ENCODE data around the gene SCYL2.
"Not testable (repeated sequence)": the region's sequence is repeated elsewhere in the genome, so short reads cannot be mapped to it uniquely, and the experiment has no call there.

Gene SCYL2

GRCh38 chr12:100266835-100267602 is at the start of gene SCYL2, which contains the start of gene DEPDC4:
Gene SCYL2 (plus strand): TSS chr12:100267177. CDS start chr12:100282971, 15,794 bp downstream.
Gene DEPDC4 (minus strand): TSS chr12:100267079. CDS start chr12:100267076, 3 bp downstream.
- peak; percentile 88 to 92 for DNase-seq

- DNase-seq: no peak
Observed at GRCh38 chr12:100219328-100220109, 47.5 kb upstream of the SCYL2 start.

- no peak for DNase-seq
Observed at GRCh38 chr12:100221523-100221922, 45.5 kb upstream of the SCYL2 start.

GRCh38 chr12:100222173-100222572 is 44.8 kb upstream of the SCYL2 start:
- not testable (repeated sequence) for DNase-seq

GRCh38 chr12:100225491-100225890 is 41.5 kb upstream of the SCYL2 start:
- no peak for DNase-seq

GRCh38 chr12:100229036-100229635 is 37.8 kb upstream of the SCYL2 start:
- DNase-seq: peak in 1 of 2 experiments; percentile 44

- DNase-seq: no peak
Observed at GRCh38 chr12:100229876-100230275, 37.1 kb upstream of the SCYL2 start.

GRCh38 chr12:100231873-100232272 is 35.1 kb upstream of the SCYL2 start:
- DNase-seq: not testable (repeated sequence)

GRCh38 chr12:100234166-100234565 is 32.8 kb upstream of the SCYL2 start:
- DNase-seq: no peak

GRCh38 chr12:100234591-100235304 is 32.2 kb upstream of the SCYL2 start:
- peak in 1 of 2 experiments; percentile 43 for DNase-seq

GRCh38 chr12:100238801-100239200 is 28.2 kb upstream of the SCYL2 start:
- DNase-seq: no peak

GRCh38 chr12:100239589-100239988 is 27.4 kb upstream of the SCYL2 start:
- DNase-seq: no peak

GRCh38 chr12:100243137-100243536 is 23.8 kb upstream of the SCYL2 start:
- no peak for DNase-seq

GRCh38 chr12:100247765-100248164 is 19.2 kb upstream of the SCYL2 start:
- DNase-seq: no peak

- no peak for DNase-seq
Observed at GRCh38 chr12:100248886-100249285, 18.1 kb upstream of the SCYL2 start.

- DNase-seq: no peak
Observed at GRCh38 chr12:100249941-100250340, 17.0 kb upstream of the SCYL2 start.

- peak in 1 of 2 experiments; percentile 2 for DNase-seq
Observed at GRCh38 chr12:100251917-100252316, 15.1 kb upstream of the SCYL2 start.

GRCh38 chr12:100253437-100253836 is 13.5 kb upstream of the SCYL2 start:
- no peak for DNase-seq

- DNase-seq: no peak
Observed at GRCh38 chr12:100254876-100255275, 12.1 kb upstream of the SCYL2 start.

- DNase-seq: no peak
Observed at GRCh38 chr12:100258127-100258526, 8.8 kb upstream of the SCYL2 start.

- no peak for DNase-seq
Observed at GRCh38 chr12:100263131-100263530, 3.8 kb upstream of the SCYL2 start.

- DNase-seq: not testable (repeated sequence)
Observed at GRCh38 chr12:100265107-100265506, 1.9 kb upstream of the SCYL2 start.
